Measurements from ENCODE around the gene AMN. TPM values are rescaled to one million over a fixed set of nuclear protein-coding genes. Genes with fewer than 3 reads are reported as not detected.

The AMN gene
- total and polyA plus RNA-seq, 2 donors (not counting 1 experiment from before 2014, with no cell fraction given): 11.5 to 15.0 TPM

DNA sequence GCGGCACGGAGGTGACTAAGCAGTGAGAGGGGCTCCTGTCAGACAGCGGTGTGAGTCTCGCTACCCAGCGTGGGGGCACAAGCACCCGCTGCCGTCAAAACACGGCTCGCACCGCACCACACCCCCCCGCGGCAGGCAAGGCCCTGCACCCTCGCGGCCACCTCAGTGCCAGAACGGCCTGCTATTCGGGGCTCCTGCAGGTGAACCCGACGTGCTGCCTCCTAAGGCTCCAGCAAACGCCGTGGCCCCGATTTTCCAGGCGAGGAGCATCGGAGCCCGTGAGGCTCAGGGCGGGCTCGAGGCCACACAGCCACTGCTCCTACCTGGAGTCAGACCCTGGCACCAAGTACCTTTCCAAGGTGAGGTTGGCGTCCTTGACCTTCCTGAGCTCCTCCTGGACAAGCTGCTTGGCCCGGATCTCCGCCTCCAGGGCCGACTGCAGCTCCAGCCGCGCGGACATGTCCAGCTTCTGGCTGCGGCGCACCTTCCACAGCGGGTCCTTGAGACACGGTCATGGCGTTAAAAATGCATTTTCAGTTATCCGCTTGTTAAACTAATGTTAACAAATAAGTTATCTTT is 41.8 kb downstream of the AMN start:
- H3K4me1 Mint-ChIP-seq: no peaks in the 10 kb centered on the region
- no peaks in the 10 kb centered on the region for H3K79me2 ChIP-seq (ENCODE audit: control insufficient read depth, insufficient read depth, low read length)
- H4K20me1 ChIP-seq (ENCODE audit: control insufficient read depth, insufficient read depth, low read length, poor library complexity, severe bottlenecking): no peaks in the 10 kb centered on the region
- no peak overlapping the region for H3K4me3 ChIP-seq (ENCODE audit: control extremely low read depth in 1 of 5, extremely low read depth in 1 of 5, insufficient read depth in 1 of 5, low read depth in 2 of 5, low read length in 4 of 5)
- H3K9me3 ChIP-seq (ENCODE audit: control extremely low read depth in 1 of 3, control insufficient read depth in 2 of 3, insufficient read depth in 1 of 3, low read length in 2 of 3): no peaks in the 10 kb centered on the region
- no peaks in the 10 kb centered on the region for H3K4me1 ChIP-seq (ENCODE audit: control insufficient read depth in 2 of 2, insufficient read depth in 2 of 2, low read length in 2 of 2)
- H3K9ac ChIP-seq (ENCODE audit: low read length): no peak overlapping the region
- H3K9me3 Mint-ChIP-seq (ENCODE audit: insufficient read depth): no peaks in the 10 kb centered on the region
- intact Hi-C loops (cut with micrococcal nuclease): no loop called here
- ChIA-PET POLR2A (no interaction called here), CTCF (no interaction called here)
- H3K4me2 ChIP-seq (replicated peaks; ENCODE audit: low read depth, low read length, poor library complexity, severe bottlenecking): no peak overlapping the region
- no peak overlapping the region for H2AFZ ChIP-seq (ENCODE audit: insufficient read depth, low read depth, low read length, poor library complexity, severe bottlenecking)
- WGBS (ENCODE audit: insufficient coverage): 97% methylated on average over 33 of the region's 39 CpGs
- no peak for ATAC-seq (ENCODE audit: low read depth)
- no peak overlapping the region for H3K27ac ChIP-seq (ENCODE audit: low read length in 2 of 2)
- no peaks in the 10 kb centered on the region for H3K27me3 ChIP-seq (replicated peaks in 1 of 4; ENCODE audit: control extremely low read depth in 1 of 4, control insufficient read depth in 3 of 4, insufficient read depth in 4 of 4, low read length in 3 of 4)
- no peaks in the 10 kb centered on the region for H3K27me3 Mint-ChIP-seq
- no peak overlapping the region for H3K27ac Mint-ChIP-seq
- no peak overlapping the region for H3K4me3 Mint-ChIP-seq
- TF ChIP-seq, protein P1, sequence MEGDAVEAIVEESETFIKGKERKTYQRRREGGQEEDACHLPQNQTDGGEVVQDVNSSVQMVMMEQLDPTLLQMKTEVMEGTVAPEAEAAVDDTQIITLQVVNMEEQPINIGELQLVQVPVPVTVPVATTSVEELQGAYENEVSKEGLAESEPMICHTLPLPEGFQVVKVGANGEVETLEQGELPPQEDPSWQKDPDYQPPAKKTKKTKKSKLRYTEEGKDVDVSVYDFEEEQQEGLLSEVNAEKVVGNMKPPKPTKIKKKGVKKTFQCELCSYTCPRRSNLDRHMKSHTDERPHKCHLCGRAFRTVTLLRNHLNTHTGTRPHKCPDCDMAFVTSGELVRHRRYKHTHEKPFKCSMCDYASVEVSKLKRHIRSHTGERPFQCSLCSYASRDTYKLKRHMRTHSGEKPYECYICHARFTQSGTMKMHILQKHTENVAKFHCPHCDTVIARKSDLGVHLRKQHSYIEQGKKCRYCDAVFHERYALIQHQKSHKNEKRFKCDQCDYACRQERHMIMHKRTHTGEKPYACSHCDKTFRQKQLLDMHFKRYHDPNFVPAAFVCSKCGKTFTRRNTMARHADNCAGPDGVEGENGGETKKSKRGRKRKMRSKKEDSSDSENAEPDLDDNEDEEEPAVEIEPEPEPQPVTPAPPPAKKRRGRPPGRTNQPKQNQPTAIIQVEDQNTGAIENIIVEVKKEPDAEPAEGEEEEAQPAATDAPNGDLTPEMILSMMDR (IDR thresholded peaks at IDR 0.05): no peak
- no peak for TF ChIP-seq EZH2 (IDR thresholded peaks at IDR 0.05; ENCODE audit: borderline replicate concordance, insufficient read depth, low read depth, low read length, poor library complexity, severe bottlenecking)
- H3K36me3 ChIP-seq (replicated peaks in 1 of 2; ENCODE audit: control extremely low read depth in 1 of 2, control insufficient read depth in 1 of 2, extremely low read depth in 1 of 2, insufficient read depth in 2 of 2, low read length in 1 of 2): peaks cover 0 to 44% of the 10 kb centered on the region in 2 experiments
- DNase-seq: no peak

DNA sequence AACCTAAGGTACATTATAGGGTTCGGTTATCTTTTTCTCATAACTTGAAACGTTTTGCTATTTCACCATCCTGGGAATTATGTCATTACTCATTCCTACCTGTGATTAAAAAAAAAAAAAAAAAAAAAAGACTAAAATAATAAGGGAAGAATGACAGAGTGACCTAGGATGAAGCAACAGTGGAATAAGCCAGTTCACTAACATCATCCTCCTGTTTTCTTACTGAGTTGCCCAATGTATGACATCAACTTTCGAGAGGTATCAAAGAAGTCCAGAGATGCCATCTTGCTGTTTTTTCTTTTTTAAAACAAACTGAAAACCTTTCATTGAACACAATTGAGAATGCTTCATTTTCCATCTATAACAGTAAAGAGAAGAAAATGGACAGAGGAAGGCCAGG is 42.8 kb downstream of the AMN start:
- no peak for DNase-seq
- Histone ChIP-seq H3K4me3 (ENCODE audit: control extremely low read depth in 1 of 5, extremely low read depth in 1 of 5, insufficient read depth in 1 of 5, low read depth in 2 of 5, low read length in 4 of 5) (no peak overlapping the region), H3K27me3 (replicated peaks in 1 of 4; ENCODE audit: control extremely low read depth in 1 of 4, control insufficient read depth in 3 of 4, insufficient read depth in 4 of 4, low read length in 3 of 4) (no peaks in the 10 kb centered on the region), H3K9ac (ENCODE audit: low read length) (no peak overlapping the region), H3K9me3 (ENCODE audit: control extremely low read depth in 1 of 3, control insufficient read depth in 2 of 3, insufficient read depth in 1 of 3, low read length in 2 of 3) (no peaks in the 10 kb centered on the region), H4K20me1 (ENCODE audit: control insufficient read depth, insufficient read depth, low read length, poor library complexity, severe bottlenecking) (no peaks in the 10 kb centered on the region), H3K27ac (ENCODE audit: low read length in 2 of 2) (no peak overlapping the region), H3K4me1 (ENCODE audit: control insufficient read depth in 2 of 2, insufficient read depth in 2 of 2, low read length in 2 of 2) (no peaks in the 10 kb centered on the region), H3K79me2 (ENCODE audit: control insufficient read depth, insufficient read depth, low read length) (no peaks in the 10 kb centered on the region), H3K4me2 (replicated peaks; ENCODE audit: low read depth, low read length, poor library complexity, severe bottlenecking) (no peak overlapping the region), H3K36me3 (replicated peaks in 1 of 2; ENCODE audit: control extremely low read depth in 1 of 2, control insufficient read depth in 1 of 2, extremely low read depth in 1 of 2, insufficient read depth in 2 of 2, low read length in 1 of 2) (peaks cover 0 to 54% of the 10 kb centered on the region in 2 experiments), H2AFZ (ENCODE audit: insufficient read depth, low read depth, low read length, poor library complexity, severe bottlenecking) (no peak overlapping the region)
- Mint-ChIP-seq H3K9me3 (ENCODE audit: insufficient read depth) (no peaks in the 10 kb centered on the region), H3K27me3 (no peaks in the 10 kb centered on the region), H3K4me3 (no peak overlapping the region), H3K4me1 (no peaks in the 10 kb centered on the region), H3K27ac (no peak overlapping the region)
- ChIA-PET POLR2A (no interaction called here), CTCF (no interaction called here)
- intact Hi-C loops (cut with micrococcal nuclease): no loop called here
- WGBS (ENCODE audit: insufficient coverage): no CpG with 5 or more reads among the region's 3 CpGs
- TF ChIP-seq, protein P1 (IDR thresholded peaks at IDR 0.05): no peak
- TF ChIP-seq EZH2 (IDR thresholded peaks at IDR 0.05; ENCODE audit: borderline replicate concordance, insufficient read depth, low read depth, low read length, poor library complexity, severe bottlenecking): no peak
- ATAC-seq (ENCODE audit: low read depth): no peak
